Neural progenitor cell (in vitro differentiated cells): ENCODE measurements around the gene LIF. TPM values are rescaled to one million over a fixed set of nuclear protein-coding genes. Genes with fewer than 3 reads are reported as not detected.
A peak's percentile ranks its signal among the peaks of the same experiment; 100 is the strongest.

Experiments used
- DNase-seq: peaks from one replicate; pipeline ENCODE4 v3.0.0-alpha.2; 2016; ENCODE audit warnings: low spot score
- H2AFZ ChIP-seq: fragments of 200-600 bp; sonication (generic); replicated peaks from 2 replicates; pipeline ENCODE4 v1.6.1; 2016; ENCODE audit warnings: antibody characterized with exemption
- H3F3A ChIP-seq: fragments of 200-600 bp; sonication (generic); 2 replicates; pipeline ENCODE4 v1.6.1; 2016; ENCODE audit warnings: antibody characterized with exemption, low read depth
- H3K27ac ChIP-seq: fragments of 200-600 bp; sonication (generic); 2 replicates; pipeline ENCODE4 v1.5.1; 2016; ENCODE audit warnings: mild to moderate bottlenecking
- H3K27me3 ChIP-seq: fragments of 200-600 bp; sonication (generic); 2 replicates; pipeline ENCODE4 v1.6.1; 2016; ENCODE audit warnings: mild to moderate bottlenecking, moderate library complexity
- H3K36me3 ChIP-seq: fragments of 200-600 bp; sonication (generic); 2 replicates; pipeline ENCODE4 v1.5.1; 2016
- H3K4me1 ChIP-seq: fragments of 200-600 bp; sonication (generic); 2 replicates; pipeline ENCODE4 v1.6.1; 2016; ENCODE audit warnings: mixed run types
- H3K4me2 ChIP-seq: fragments of 200-600 bp; sonication (generic); 2 replicates; pipeline ENCODE4 v1.6.1; 2016
- H3K4me3 ChIP-seq: fragments of 200-600 bp; sonication (generic); 2 replicates; pipeline ENCODE4 v1.5.1; 2016
- H3K79me2 ChIP-seq: fragments of 200-600 bp; sonication (generic); 2 replicates; pipeline ENCODE4 v1.6.1; 2016; ENCODE audit warnings: low read depth
- H3K9ac ChIP-seq: fragments of 200-600 bp; sonication (generic); 2 replicates; pipeline ENCODE4 v1.6.1; 2016
- H3K9me3 ChIP-seq: fragments of 200-600 bp; sonication (generic); 2 replicates; pipeline ENCODE4 v1.5.1; 2016; ENCODE audit warnings: low read depth
- H4K20me1 ChIP-seq: fragments of 200-600 bp; sonication (generic); 2 replicates; pipeline ENCODE4 v1.6.1; 2016; ENCODE audit warnings: low read depth
- H3K27ac Mint-ChIP-seq: 3 replicates; pipeline ENCODE4 v1.8.0; 2021; ENCODE audit warnings: mixed read lengths
- H3K27me3 Mint-ChIP-seq: 2 replicates; pipeline ENCODE4 v1.8.0; 2022; ENCODE audit warnings: low read depth, mild to moderate bottlenecking, inconsistent platforms, moderate library complexity, mixed read lengths; ENCODE audit not compliant: insufficient read depth
- H3K36me3 Mint-ChIP-seq: 3 replicates; pipeline ENCODE4 v1.8.0; 2021; ENCODE audit warnings: mixed read lengths
- H3K4me1 Mint-ChIP-seq: 3 replicates; pipeline ENCODE4 v1.8.0; 2021; ENCODE audit warnings: mixed read lengths
- H3K4me3 Mint-ChIP-seq: 3 replicates; pipeline ENCODE4 v1.8.0; 2021; ENCODE audit warnings: mild to moderate bottlenecking, moderate library complexity, mixed read lengths
- H3K9me3 Mint-ChIP-seq: 3 replicates; pipeline ENCODE4 v1.8.0; 2020; ENCODE audit warnings: mixed read lengths
- CTCF ChIP-seq: fragments of 200-600 bp; sonication (generic); IDR thresholded peaks from 2 replicates; pipeline ENCODE4 v1.5.1; 2017; ENCODE audit warnings: antibody characterized with exemption, mild to moderate bottlenecking
- EZH2 ChIP-seq: fragments of 200-600 bp; sonication (generic); IDR thresholded peaks from 2 replicates; pipeline ENCODE4 v1.6.1; 2017; ENCODE audit warnings: antibody characterized with exemption, mild to moderate bottlenecking, moderate library complexity
- EZH2phosphoT487 ChIP-seq: fragments of 200-600 bp; sonication (generic); IDR thresholded peaks from 2 replicates; pipeline ENCODE4 v1.6.1; 2017; ENCODE audit warnings: antibody characterized with exemption
- total RNA-seq: library from RNA; depleted of rRNA; stranded (reverse); fragments of >200 nt; gene quantifications from 2 replicates; pipeline ENCODE4 v1.2.3, GENCODE V29; 2015; ENCODE audit warnings: low replicate concordance

The LIF gene
- total RNA-seq, 1 donor from 2014 or later, result 0.21 TPM

GRCh38 chr22:30214703-30215407 lies 31.7 kb downstream of the LIF start:
- no peaks in the 10 kb centered on the region for H3K36me3 Mint-ChIP-seq
- Histone ChIP-seq H3K36me3 (no peaks in the 10 kb centered on the region), H3K79me2 (no peaks in the 10 kb centered on the region), H3K27ac (no peak overlapping the region), H3K4me3 (no peak overlapping the region), H3K4me1 (peaks cover 6% of the 10 kb centered on the region), H2AFZ (no peak overlapping the region), H3K9me3 (no peaks in the 10 kb centered on the region), H3K27me3 (no peaks in the 10 kb centered on the region), H3K4me2 (no peak overlapping the region), H3F3A (no peaks in the 10 kb centered on the region), H3K9ac (no peak overlapping the region), H4K20me1 (no peaks in the 10 kb centered on the region)
- TF ChIP-seq EZH2, result no peak
- no peak for TF ChIP-seq CTCF
- no peak for TF ChIP-seq EZH2phosphoT487
- no peak overlapping the region for H3K4me3 Mint-ChIP-seq
- H3K27me3 Mint-ChIP-seq, result peaks cover 7% of the 10 kb centered on the region
- no peak overlapping the region for H3K27ac Mint-ChIP-seq
- H3K4me1 Mint-ChIP-seq, result peaks cover 33% of the 10 kb centered on the region
- no peaks in the 10 kb centered on the region for H3K9me3 Mint-ChIP-seq
- DNase-seq, result no peak

GRCh38 chr22:30212996-30213441 lies 33.5 kb downstream of the LIF start:
- Histone ChIP-seq H3K4me1 (peaks cover 6% of the 10 kb centered on the region), H3K4me3 (no peak overlapping the region), H3K9ac (no peak overlapping the region), H3K27me3 (no peaks in the 10 kb centered on the region), H3K36me3 (no peaks in the 10 kb centered on the region), H3F3A (no peaks in the 10 kb centered on the region), H3K9me3 (no peaks in the 10 kb centered on the region), H3K4me2 (no peak overlapping the region), H3K79me2 (no peaks in the 10 kb centered on the region), H3K27ac (no peak overlapping the region), H2AFZ (no peak overlapping the region), H4K20me1 (no peaks in the 10 kb centered on the region)
- Mint-ChIP-seq H3K4me1 (peaks cover 47% of the 10 kb centered on the region), H3K4me3 (no peak overlapping the region), H3K36me3 (no peaks in the 10 kb centered on the region), H3K27me3 (peaks cover 4% of the 10 kb centered on the region), H3K27ac (no peak overlapping the region), H3K9me3 (no peaks in the 10 kb centered on the region)
- DNase-seq, result no peak
- no peak for TF ChIP-seq EZH2phosphoT487
- no peak for TF ChIP-seq EZH2
- TF ChIP-seq CTCF, result no peak

GRCh38 chr22:30212363-30212995 lies 34.1 kb downstream of the LIF start:
- H3K4me1 Mint-ChIP-seq, result peaks cover 50% of the 10 kb centered on the region
- Histone ChIP-seq H3K4me1 (peaks cover 6% of the 10 kb centered on the region), H3K36me3 (no peaks in the 10 kb centered on the region), H3K9ac (no peak overlapping the region), H2AFZ (no peak overlapping the region), H4K20me1 (no peaks in the 10 kb centered on the region), H3F3A (no peaks in the 10 kb centered on the region), H3K4me2 (no peak overlapping the region), H3K4me3 (no peak overlapping the region), H3K79me2 (no peaks in the 10 kb centered on the region), H3K27me3 (no peaks in the 10 kb centered on the region), H3K27ac (no peak overlapping the region), H3K9me3 (no peaks in the 10 kb centered on the region)
- no peak overlapping the region for H3K4me3 Mint-ChIP-seq
- no peaks in the 10 kb centered on the region for H3K36me3 Mint-ChIP-seq
- peak overlapping the region; percentile 66 for H3K27ac Mint-ChIP-seq
- no peaks in the 10 kb centered on the region for H3K9me3 Mint-ChIP-seq
- TF ChIP-seq CTCF (no peak), EZH2phosphoT487 (no peak), EZH2 (no peak)
- DNase-seq, result no peak
- H3K27me3 Mint-ChIP-seq, result peaks cover 4% of the 10 kb centered on the region
